KOPT-K1 (cell line): ENCODE data around the gene PAK4.
"Not testable (repeated sequence)": the region's sequence is repeated elsewhere in the genome, so short reads cannot be mapped to it uniquely, and the experiment has no call there.

Experiments
- H3K27ac ChIP-seq: fragments of 200-600 bp; sonication (generic); 2 replicates; pipeline ENCODE4 v1.5.1; 2016; ENCODE audit warnings: antibody characterized with exemption, mild to moderate bottlenecking, low read depth, low read length; ENCODE audit not compliant: poor library complexity, severe bottlenecking
- H3K36me3 ChIP-seq: fragments of 200-600 bp; sonication (generic); 2 replicates; pipeline ENCODE4 v1.5.1; 2017; ENCODE audit warnings: antibody characterized with exemption, mild to moderate bottlenecking, low read length, moderate library complexity; ENCODE audit not compliant: insufficient read depth
- H3K9me3 ChIP-seq: fragments of 200-600 bp; sonication (generic); 2 replicates; pipeline ENCODE4 v1.5.1; 2017; ENCODE audit warnings: antibody characterized with exemption, low read length, mild to moderate bottlenecking; ENCODE audit not compliant: insufficient read depth, poor library complexity, severe bottlenecking

The PAK4 gene

GRCh38 chr19:39095799-39096540 lies 29.6 kb upstream of the PAK4 start:
- H3K9me3 ChIP-seq, H3K36me3 ChIP-seq, H3K27ac ChIP-seq: not testable (repeated sequence)

- Histone ChIP-seq H3K27ac (no peak overlapping the region), H3K36me3 (no peaks in the 10 kb centered on the region)
These were observed 28.3 kb upstream of the PAK4 start for GRCh38 chr19:39097299-39097698.

GRCh38 chr19:39097721-39098120 lies 27.9 kb upstream of the PAK4 start:
- no peaks in the 10 kb centered on the region for H3K36me3 ChIP-seq
- H3K27ac ChIP-seq = no peak overlapping the region
- peaks cover 7% of the 10 kb centered on the region for H3K9me3 ChIP-seq

More at GRCh38 chr19:39097299-39097698, 28.3 kb upstream of the PAK4 start:
- peaks cover 7% of the 10 kb centered on the region for H3K9me3 ChIP-seq

- no peak overlapping the region for H3K27ac ChIP-seq
- H3K36me3 ChIP-seq = no peaks in the 10 kb centered on the region
- peaks cover 7% of the 10 kb centered on the region for H3K9me3 ChIP-seq
These were observed 27.0 kb upstream of the PAK4 start for GRCh38 chr19:39098365-39099269.

- H3K9me3 ChIP-seq = peaks cover 7% of the 10 kb centered on the region
- no peak overlapping the region for H3K27ac ChIP-seq
- H3K36me3 ChIP-seq = no peaks in the 10 kb centered on the region
These were observed 26.2 kb upstream of the PAK4 start for GRCh38 chr19:39099341-39099740.

DNA sequence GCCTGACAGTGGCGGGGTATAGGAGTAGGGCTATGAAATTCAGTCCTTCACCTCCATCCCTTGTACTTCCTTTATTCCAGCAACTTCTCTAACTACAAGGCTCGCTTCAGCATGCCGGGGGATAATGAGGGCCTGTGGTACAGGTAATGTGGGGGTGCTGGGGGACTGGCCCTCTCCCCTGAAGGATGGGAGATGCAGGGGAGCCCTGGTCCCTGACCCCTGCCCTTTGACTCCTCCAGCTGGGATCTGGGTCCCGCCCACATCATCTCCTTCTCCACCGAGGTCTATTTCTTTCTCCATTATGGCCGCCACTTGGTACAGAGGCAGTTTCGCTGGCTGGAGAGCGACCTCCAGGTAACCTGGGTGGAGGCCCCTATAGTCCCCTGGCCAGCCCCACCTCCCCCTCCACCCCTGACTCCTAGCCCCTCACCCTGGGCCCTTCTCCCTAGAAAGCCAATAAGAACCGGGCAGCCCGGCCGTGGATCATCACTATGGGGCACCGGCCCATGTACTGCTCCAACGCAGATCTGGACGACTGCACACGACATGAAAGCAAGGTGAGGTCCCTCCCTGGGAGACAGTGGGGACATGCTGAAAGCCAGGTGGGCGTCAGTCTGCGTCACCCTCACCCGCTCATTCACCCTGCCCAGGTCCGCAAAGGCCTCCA lies 25.0 kb upstream of the PAK4 start:
- no peaks in the 10 kb centered on the region for H3K36me3 ChIP-seq
- H3K27ac ChIP-seq = no peak overlapping the region
- peaks cover 5% of the 10 kb centered on the region for H3K9me3 ChIP-seq

DNA sequence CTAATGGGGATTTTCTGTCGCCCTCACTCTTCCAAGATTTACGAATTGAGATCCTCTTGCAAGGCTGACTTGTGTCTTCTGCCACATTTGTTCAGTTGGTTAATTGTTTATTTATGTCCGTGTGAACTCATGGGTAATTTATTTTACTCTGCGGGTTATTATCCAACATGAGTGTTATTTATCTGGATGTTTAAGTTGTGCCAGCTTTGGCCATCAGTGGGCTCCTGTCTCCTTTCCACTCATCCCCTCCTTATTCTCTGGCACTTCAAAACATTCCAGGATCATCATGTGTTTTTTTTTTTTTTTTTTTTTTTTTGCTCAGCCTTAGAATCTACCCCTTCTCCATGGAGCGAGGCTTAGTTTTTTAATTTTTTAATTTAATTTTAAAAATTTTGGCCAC lies 22.4 kb upstream of the PAK4 start:
- Histone ChIP-seq H3K36me3 (no peaks in the 10 kb centered on the region), H3K9me3 (no peaks in the 10 kb centered on the region), H3K27ac (no peak overlapping the region)

DNA sequence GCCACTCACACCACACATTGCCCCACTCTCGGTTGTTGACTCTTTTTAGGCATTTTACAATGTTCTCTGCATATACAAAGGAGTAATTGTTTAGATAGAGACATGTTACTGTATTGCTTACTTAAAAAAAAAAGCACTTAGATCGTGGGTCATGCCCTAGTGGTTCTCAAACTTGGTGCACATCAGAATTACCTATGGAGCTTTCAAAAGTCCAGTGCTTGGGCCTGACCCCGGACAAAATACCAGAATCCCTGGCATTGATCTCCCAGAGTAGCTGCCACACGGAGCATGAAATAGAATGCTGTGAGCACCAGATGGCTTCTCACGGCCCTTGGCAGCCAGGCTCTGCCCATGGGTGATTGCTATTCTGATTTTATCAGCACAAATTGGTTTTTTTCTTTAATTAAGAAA lies 21.4 kb upstream of the PAK4 start:
- Histone ChIP-seq H3K27ac (no peak overlapping the region), H3K36me3 (no peaks in the 10 kb centered on the region), H3K9me3 (no peaks in the 10 kb centered on the region)

- H3K9me3 ChIP-seq = no peaks in the 10 kb centered on the region
- H3K36me3 ChIP-seq = no peaks in the 10 kb centered on the region
- no peak overlapping the region for H3K27ac ChIP-seq
These were observed 19.4 kb upstream of the PAK4 start for GRCh38 chr19:39106194-39106593.

GRCh38 chr19:39109641-39110040 lies 15.9 kb upstream of the PAK4 start:
- Histone ChIP-seq H3K36me3 (no peaks in the 10 kb centered on the region), H3K9me3 (no peaks in the 10 kb centered on the region), H3K27ac (no peak overlapping the region)

DNA sequence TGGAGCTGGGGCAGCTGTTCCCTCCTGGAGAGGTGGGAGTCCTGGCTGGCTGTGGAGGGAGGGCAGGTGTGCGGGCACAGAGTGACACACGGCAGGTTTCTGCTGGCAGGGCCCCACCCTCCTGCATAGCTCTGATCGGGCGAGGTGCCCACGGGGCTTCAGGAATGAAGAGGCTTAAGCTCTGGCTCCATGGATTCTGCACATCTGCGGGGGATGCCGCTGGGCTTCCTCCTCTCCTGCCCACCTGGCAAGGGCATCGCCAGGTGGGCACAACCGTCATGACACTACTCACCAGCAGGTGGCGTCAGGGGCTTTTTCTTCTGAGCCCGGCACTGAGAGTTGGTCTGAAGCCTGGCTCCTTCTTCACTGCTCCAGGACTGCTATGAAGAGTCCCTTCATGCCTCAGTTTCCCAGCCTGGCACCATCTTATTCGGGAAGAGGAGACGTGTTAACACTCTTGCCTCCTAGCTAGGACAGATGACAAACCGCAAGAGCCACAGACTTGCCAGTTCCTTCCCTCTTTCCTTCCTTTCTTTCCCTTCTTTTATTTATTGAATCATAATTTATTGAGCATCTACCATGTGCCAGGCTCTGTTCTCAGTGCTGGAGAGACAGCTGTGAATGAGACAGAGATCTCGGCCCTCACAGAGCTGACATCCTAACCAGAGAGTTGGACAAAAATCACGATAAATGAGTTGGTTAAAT lies 15.2 kb upstream of the PAK4 start:
- no peaks in the 10 kb centered on the region for H3K36me3 ChIP-seq
- H3K9me3 ChIP-seq = no peaks in the 10 kb centered on the region
- no peak overlapping the region for H3K27ac ChIP-seq

- Histone ChIP-seq H3K27ac (no peak overlapping the region), H3K9me3 (no peaks in the 10 kb centered on the region), H3K36me3 (no peaks in the 10 kb centered on the region)
These were observed 13.9 kb upstream of the PAK4 start for GRCh38 chr19:39111593-39112199.

DNA sequence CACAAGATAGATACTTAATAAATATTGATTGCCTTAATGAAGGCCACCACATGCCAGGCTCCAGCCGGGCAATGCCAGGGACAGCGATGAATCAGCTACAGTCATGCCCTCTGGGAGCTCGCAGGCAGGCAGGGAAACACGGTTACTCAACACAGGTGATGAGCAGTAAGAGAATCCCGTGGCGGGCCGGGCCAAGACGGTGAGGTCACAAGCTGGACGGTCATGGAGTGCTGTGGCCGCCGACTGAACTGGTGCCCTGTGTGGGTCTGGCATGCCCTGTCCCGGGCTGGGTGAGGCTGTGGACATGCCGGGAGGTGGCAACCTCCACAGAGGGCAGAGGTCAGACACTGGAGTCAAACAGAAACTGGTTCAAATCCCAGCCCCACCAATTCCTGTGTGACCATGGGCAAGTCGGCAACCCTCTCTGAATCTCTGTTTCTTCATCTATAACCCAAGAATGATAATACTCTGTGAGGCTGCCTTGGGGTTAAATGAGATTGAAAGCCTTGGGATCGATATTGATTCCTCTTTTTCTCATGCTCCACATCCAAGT lies 13.2 kb upstream of the PAK4 start:
- Histone ChIP-seq H3K27ac (no peak overlapping the region), H3K9me3 (no peaks in the 10 kb centered on the region), H3K36me3 (no peaks in the 10 kb centered on the region)

DNA sequence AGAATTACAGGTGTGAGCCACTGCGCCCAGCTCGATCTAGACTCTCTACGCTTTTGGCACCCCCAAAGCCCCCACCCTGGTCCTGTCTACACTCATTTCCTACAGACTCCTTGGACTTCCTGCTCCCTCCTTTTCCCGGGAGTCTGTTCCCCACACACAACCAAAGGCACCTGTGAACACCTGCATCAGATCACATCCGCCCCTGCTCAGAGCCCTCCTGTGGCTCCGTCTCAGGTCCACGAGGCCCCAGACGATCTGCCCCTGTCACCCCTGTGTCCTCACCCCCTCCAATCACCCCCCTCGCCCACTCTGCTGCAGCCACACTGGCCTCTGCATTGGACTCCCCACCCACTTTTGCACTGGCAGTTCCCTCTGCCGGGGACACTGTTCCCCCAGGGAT lies 12.4 kb upstream of the PAK4 start:
- Histone ChIP-seq H3K27ac (no peak overlapping the region), H3K36me3 (no peaks in the 10 kb centered on the region), H3K9me3 (no peaks in the 10 kb centered on the region)
